Esophagus mucosa (tissue), 1 donor: ENCODE data around the gene MSANTD3. TPM values are rescaled to one million over a fixed set of nuclear protein-coding genes. Genes with fewer than 3 reads are reported as not detected.
"Not testable (repeated sequence)": the region's sequence is repeated elsewhere in the genome, so short reads cannot be mapped to it uniquely, and the experiment has no call there.

ENCODE experiments used
- ATAC-seq: fragments of 200-7000 bp; cut with Tn5 transposase; one replicate; pipeline ENCODE4 v1.9.1; 2020
- total RNA-seq: library from RNA; stranded (reverse); gene quantifications from one replicate; pipeline ENCODE4 v1.2.4, GENCODE V29; 2023
- donor health status: DM: yes; HTN: yes; CAD: no.

The MSANTD3 gene
- total RNA-seq, 1 donor from 2014 or later: 10.3 TPM

DNA sequence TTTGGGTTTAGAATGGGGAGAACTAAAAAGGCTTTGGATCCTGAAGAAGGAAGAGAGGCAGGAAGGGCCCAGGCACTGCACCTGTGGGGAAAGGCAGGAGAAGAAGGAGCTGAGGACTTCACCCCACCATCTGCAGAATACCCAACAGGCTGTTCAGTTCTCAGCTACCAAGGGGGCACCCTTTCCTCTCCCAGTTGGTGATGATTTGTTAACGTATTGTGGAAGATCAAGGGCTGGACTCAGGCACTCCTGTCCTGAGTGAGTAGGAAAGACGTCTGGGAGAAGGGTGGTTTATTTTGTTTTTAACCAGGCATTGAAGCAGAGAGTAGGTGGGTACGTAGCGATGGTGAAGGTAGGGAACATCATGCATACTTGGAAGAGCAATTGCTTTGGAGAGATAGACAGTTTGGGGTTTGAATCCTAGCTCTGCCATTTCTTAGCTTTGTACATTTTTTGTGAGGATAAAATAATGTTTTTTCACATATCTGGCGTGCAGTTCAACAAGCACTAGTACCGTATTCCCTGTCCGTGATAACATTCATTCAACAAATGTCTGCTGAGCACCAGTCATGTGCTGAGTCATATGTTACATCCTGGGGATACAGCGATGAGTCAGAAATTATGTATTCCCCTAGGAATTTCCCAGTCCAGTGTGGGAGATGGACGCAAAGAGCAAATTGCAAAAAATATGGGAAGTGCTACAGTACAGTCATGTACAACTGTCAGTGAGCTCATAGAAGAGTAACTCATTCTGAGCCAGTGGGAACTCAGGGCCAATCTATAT, 2.1 kb downstream of the MSANTD3 start:
- ATAC-seq: peak; percentile 68

DNA sequence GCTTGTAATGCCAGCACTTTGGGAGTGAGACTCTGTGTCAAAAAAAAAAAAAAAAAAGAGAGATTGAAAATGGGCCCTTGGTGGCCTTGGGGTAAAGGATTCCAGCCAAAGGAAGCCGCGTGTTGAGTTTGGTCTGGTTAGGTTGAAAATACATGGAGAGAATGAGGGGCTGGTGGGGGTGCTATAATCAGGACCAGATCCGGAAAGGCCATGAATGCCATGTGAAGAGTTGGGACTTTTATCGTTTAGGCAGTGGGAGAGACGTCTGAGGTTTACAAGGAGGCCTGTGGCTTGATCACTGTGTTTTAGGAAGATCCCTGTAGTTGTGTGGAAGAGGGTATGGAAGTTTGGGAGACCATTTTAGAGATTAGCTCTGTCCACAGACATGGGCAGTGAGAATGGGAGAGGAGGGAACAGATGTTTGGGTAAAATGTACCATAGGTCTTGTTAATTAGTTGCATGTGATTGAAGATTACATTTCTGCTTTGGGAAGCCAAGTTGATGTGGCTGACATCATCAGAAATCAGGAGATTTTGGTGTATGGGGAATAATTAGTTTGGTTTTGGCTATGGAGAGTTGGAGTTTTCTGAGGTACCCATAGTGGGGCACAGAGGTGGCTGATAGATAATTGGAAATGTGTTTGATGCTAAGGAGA, 3.5 kb downstream of the MSANTD3 start:
- no peak for ATAC-seq

- no peak for ATAC-seq
These were observed 4.9 kb downstream of the MSANTD3 start for GRCh38 chr9:100431886-100432285.

DNA sequence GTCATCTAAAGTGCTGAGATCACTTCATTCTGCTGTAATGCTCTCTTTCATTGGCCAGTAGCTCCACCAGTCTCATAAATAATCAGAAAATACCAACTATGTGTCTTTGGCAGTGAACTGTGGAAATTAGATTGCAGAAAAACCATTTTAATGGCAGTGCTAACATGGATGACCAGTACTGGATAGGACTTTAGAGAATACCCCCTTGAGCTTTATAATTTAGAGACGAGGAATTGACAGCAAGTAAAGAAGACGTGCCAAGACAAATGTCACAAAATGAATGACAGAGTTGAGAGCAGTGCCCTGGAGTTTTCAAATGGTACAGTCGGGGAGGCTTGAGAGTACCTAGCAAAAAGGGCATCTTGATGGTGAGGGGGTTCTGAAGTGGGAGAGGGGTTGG, 5.8 kb downstream of the MSANTD3 start:
- no peak for ATAC-seq

DNA sequence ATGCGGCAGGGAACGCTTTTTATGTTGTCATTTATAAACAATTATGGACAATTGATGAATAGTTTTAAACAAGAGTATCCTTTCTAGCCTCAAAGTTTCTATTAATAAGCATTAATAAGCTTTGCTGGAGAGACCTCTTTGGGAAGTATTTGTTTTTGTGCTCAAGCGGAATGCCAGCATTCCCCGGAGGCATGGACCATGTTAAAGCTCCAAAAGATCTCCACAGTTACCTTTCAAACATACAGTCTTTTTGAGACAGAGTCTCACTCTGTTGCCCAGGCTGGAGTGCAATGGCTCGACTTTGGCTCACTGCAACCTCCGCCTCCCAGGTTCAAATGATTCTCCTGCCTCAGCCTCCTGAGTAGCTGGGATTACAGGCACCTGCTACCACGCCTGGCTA, 9.6 kb downstream of the MSANTD3 start:
- no peak for ATAC-seq

DNA sequence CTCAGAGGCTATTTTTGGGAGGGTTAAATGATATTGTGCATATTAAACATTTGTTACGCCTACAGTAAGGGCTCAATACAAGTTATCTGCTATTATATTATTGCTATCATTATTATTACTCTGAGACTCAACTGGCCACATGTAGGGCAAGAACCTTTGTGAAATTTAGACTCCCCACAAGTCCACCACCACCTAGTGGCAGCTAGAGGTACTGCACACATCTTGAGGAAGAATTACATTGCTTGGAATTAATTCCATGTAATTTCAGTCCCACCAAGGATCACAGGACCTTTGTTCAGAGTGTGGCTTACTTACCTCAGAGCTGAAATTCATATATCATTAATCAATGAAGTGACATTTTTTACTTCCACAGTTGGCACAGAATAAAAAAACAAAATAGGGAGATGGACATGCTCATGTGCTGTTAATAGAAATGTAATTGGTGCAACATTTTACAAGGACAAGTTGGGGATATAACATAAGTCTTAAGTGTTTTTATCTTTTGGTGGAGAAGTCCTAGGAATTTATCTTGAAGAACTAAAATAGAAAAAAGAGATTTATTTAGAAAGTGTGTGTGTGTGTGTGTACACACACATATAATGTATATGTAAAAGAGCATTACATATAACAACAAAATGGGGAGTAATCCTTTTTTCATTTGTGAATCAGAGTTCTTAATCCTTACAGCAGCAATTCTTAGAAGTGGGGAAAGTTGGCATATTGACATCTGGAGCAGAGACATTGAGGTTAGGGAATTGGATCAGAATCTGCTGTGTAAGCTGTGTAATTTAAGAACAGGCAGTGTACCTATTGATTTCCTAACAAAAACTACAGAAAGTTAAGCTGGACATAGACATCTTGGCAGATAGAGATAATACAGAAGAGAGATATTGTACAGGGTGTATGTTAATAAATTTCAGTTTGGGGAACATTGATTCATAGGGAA, 11.2 kb downstream of the MSANTD3 start:
- peak; percentile 73 for ATAC-seq

GRCh38 chr9:100440071-100440470, 13.1 kb downstream of the MSANTD3 start:
- peak; percentile 39 for ATAC-seq

DNA sequence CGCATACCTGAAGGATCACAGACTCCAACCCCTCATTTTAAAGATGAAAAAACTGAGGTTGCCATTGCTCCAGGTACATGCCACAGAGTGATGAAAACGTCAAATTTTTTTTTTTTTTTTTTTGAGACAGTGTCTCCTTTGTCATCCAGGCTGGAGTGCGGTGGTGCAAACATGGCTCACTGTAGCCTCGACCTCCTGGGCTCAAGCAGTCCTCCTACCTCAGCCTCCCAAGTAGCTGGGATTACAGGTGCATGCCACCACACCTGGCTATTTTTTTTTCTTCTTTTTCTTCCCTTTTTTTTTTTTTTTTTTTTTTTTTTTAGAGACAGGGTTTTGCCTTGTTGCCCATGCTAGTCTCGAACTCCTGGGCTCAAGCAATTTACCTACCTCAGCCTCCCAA, 13.5 kb downstream of the MSANTD3 start:
- ATAC-seq: not testable (repeated sequence)

DNA sequence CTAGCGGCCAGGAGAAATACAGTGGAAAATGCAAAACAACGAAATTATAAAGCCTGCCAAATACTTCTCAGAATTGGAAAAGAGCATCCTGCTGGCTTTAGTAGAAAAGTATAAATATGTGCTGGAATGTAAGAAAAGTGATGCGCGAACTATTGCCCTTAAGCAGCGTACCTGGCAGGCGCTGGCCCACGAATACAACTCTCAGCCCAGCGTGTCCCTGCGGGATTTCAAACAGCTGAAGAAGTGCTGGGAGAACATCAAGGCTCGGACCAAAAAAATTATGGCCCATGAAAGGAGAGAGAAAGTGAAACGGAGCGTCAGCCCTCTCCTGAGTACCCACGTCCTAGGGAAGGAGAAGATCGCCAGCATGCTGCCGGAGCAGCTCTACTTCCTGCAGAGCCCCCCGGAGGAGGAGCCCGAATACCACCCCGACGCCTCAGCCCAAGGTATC, 15.0 kb downstream of the MSANTD3 start:
- no peak for ATAC-seq

DNA sequence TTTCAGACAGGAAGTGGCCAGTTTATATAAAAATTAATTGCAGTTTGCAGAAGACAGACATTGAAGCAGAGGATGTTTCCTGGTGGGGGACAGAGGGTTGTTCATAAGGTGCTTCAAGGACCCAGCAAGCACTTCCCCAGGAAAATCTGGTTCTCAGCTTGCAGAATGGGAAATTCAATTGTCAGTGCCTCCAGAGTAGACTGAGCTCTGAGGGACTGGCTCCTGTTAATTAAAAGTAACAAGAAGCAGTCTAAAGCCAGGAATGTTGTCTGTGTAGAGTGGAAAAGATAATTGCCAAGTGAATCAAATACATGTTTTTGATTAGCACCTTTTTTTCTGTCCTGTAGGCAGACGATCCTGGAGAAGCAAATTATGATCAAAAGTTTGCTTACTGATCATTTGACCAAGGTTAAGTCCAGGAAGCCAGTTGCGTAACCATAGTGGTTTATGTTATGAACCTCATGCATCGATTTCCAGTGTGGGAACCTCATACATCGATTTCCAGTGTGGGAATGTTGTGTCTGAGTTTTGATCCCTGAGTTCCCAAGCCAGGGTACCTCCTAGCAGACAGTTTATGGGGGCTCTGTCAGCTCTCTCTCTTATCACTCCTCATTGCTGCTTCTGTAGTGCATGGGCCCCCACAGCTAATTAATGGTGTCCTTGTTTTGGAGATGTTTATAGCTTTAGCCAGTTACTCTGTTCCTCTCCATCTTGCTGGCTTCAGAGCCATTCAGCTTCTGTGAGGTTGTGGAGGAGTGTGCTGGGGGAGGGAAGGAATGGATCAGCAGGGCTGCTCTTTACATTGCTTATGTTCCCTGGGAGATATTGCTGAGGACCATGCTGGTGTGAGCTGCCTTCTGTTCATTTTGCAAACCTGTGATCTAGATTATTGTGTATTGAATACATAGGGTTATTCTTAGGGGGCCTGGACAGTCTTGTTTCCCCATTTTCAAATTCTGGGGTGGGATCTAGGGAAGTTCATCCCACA, 17.1 kb downstream of the MSANTD3 start:
- ATAC-seq: no peak

DNA sequence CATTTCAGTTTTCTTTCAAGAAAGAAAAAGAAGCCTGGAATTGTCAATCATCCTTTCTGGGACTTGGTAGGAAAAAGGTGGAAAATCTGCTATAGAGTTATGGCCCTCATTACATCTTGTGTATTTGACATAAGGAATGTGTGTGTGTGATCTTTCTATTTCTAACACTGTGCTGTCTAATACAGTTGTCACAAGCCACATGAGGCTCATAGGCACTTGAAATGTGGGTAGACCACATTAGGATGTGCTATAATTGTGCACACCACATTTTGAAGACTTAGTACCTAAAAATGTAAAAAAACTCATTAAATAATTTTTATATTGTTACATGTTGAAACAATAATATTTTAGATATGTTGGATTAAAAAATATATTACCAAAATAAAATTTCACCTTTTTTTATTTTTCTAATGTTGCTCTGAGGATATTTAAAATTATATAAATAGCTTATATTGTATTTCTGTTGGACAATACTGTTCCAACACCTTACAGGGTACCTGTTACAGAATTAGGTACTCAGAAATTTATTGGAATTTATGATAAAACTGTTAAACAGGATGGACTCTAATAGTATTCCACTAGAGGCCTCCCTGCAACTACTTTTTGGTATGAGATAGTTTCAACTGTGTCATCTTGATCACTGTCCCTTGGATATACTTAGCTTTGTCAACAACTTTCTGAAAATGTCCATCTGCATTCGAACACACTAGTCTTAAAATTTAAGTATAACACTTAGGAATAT, 18.4 kb downstream of the MSANTD3 start:
- ATAC-seq: no peak

GRCh38 chr9:100445903-100446549, 19.1 kb downstream of the MSANTD3 start:
- ATAC-seq: no peak

DNA sequence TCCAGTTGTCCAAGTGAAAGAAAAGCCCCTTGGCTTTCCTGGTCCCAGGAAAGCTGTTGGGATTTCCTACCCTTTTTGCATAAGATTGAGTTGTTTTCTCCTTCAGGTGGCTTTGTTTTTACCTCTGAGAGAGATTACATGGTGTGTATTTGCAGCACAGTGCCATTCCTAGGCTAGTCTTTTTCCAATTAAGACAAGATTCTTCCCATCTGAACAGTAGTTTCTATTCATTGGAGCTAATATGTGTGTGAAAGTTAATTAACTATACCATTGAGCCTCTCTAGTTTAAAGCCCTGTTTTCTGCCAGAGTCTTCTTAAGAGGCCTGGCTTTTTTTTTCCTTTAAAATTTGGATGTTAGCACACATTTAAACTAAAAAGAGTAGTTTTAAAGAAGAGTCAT, 20.1 kb downstream of the MSANTD3 start:
- ATAC-seq: no peak

DNA sequence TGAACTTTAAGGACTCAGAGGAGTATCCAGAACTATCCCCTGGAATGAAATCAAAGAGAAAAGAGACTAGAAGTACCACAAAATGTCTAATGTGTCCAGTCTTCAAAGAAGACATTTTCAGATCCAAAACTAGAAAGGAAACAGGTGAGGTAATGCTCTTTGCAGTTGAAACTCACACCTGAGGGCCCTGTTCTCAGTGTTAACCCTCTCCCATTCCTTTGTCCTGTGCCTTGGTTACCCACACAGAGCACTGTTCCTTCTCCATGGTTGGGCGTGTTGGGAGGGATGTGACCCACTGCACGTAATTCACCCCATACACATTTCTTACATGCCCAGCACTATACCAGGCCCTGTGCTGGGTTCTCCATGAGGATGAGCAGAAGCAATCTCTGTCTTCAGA, 21.3 kb downstream of the MSANTD3 start:
- ATAC-seq: no peak

DNA sequence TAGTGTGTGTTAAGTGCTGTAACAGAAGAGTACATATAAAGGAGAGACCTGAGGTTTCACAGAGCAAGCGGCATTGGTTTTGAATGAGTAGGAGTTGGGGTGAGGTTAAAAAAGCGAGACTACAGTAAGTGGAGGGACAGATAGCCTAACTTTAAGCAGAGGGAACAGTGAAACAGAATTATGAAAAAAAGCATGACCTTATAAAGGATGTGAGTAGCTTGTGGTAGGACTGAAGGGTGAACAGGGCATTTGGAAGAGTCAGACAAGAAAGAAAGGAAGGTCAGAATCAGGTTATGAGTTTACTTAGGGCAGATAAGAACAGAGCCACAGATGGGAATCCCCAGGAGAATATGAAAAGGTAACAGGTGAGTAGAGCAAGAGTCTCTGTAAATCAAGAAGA, 22.5 kb downstream of the MSANTD3 start:
- no peak for ATAC-seq

DNA sequence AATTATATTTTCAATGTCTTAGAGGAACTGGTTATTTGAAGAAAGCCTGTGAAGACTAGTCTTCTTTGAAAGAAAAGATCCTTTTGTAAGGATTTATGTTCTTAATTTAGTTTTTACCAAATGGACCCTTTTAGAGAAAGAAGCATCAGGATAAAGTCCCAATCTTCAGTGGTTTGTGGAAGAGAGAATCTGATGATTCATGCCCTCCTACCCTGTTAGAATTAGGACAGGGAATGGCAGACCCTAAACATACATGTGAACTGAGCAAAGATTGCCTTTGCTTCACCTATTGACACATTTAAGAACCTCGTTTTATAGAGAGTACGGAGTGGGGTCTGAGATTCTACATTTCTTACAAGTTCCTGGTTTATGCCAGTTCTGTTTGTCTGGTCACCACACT, 26.0 kb downstream of the MSANTD3 start:
- no peak for ATAC-seq

- ATAC-seq: no peak
These were observed 28.5 kb downstream of the MSANTD3 start for GRCh38 chr9:100455470-100455869.

- ATAC-seq: no peak
These were observed 30.6 kb downstream of the MSANTD3 start for GRCh38 chr9:100457517-100457916.

GRCh38 chr9:100459963-100460362, 33.0 kb downstream of the MSANTD3 start:
- ATAC-seq: no peak

GRCh38 chr9:100465274-100465673, 38.3 kb downstream of the MSANTD3 start:
- no peak for ATAC-seq

- no peak for ATAC-seq
These were observed 38.8 kb downstream of the MSANTD3 start for GRCh38 chr9:100465761-100466160.
